ENCODE measurements around the gene SERPINB6. TPM values are rescaled to one million over a fixed set of nuclear protein-coding genes. Genes with fewer than 3 reads are reported as not detected.

SERPINB6 gene
- total RNA-seq, 4 donors from 2014 or later = 84.9 to 266 (median 203) TPM

GRCh38 chr6:3016473-3017280, 45.3 kb upstream of the SERPINB6 start:
- intact Hi-C loops (cut with DNase I; ENCODE audit: low total_unique reads) = no loop called here
- Histone ChIP-seq H3K27ac (no peak overlapping the region), H3K27me3 (no peaks in the 10 kb centered on the region), H3K4me3 (no peak overlapping the region), H3K4me1 (no peaks in the 10 kb centered on the region), H3K9me3 (no peaks in the 10 kb centered on the region), H3K36me3 (no peaks in the 10 kb centered on the region)
- TF ChIP-seq CTCF (IDR thresholded peaks at IDR 0.05) (no peak), POLR2A (IDR thresholded peaks at IDR 0.05) (no peak)
- no peak for DNase-seq

GRCh38 chr6:3015144-3015543, 43.8 kb upstream of the SERPINB6 start:
- Histone ChIP-seq H3K9me3 (no peaks in the 10 kb centered on the region), H3K4me1 (no peaks in the 10 kb centered on the region), H3K4me3 (no peak overlapping the region), H3K27me3 (no peaks in the 10 kb centered on the region), H3K36me3 (no peaks in the 10 kb centered on the region), H3K27ac (no peak overlapping the region)
- intact Hi-C loops (cut with DNase I; ENCODE audit: low total_unique reads) = no loop called here
- no peak for DNase-seq
- TF ChIP-seq CTCF (IDR thresholded peaks at IDR 0.05) (no peak), POLR2A (IDR thresholded peaks at IDR 0.05) (no peak)

- H3K4me1 ChIP-seq = no peaks in the 10 kb centered on the region
- H3K27ac ChIP-seq = no peak overlapping the region
- H3K4me3 ChIP-seq = no peak overlapping the region
- intact Hi-C loops (cut with DNase I; ENCODE audit: low total_unique reads) = no loop called here
- no peaks in the 10 kb centered on the region for H3K27me3 ChIP-seq
- no peaks in the 10 kb centered on the region for H3K36me3 ChIP-seq
- no peak for TF ChIP-seq POLR2A (IDR thresholded peaks at IDR 0.05)
- no peak for TF ChIP-seq CTCF (IDR thresholded peaks at IDR 0.05)
- no peaks in the 10 kb centered on the region for H3K9me3 ChIP-seq
- DNase-seq = no peak
Observed at GRCh38 chr6:3014675-3015066, 43.3 kb upstream of the SERPINB6 start.

- Histone ChIP-seq H3K9me3 (no peaks in the 10 kb centered on the region), H3K4me1 (no peaks in the 10 kb centered on the region), H3K4me3 (no peak overlapping the region), H3K27me3 (no peaks in the 10 kb centered on the region), H3K27ac (no peak overlapping the region), H3K36me3 (no peaks in the 10 kb centered on the region)
- DNase-seq = no peak
- intact Hi-C loops (cut with DNase I; ENCODE audit: low total_unique reads) = no loop called here
- TF ChIP-seq POLR2A (IDR thresholded peaks at IDR 0.05) (no peak), CTCF (IDR thresholded peaks at IDR 0.05) (no peak)
Observed at GRCh38 chr6:3013901-3014674, 42.7 kb upstream of the SERPINB6 start.

GRCh38 chr6:3013486-3013885, 42.1 kb upstream of the SERPINB6 start:
- Histone ChIP-seq H3K27ac (no peak overlapping the region), H3K36me3 (no peaks in the 10 kb centered on the region), H3K27me3 (no peaks in the 10 kb centered on the region), H3K4me3 (no peak overlapping the region), H3K9me3 (no peaks in the 10 kb centered on the region), H3K4me1 (no peaks in the 10 kb centered on the region)
- TF ChIP-seq CTCF (IDR thresholded peaks at IDR 0.05) (no peak), POLR2A (IDR thresholded peaks at IDR 0.05) (no peak)
- intact Hi-C loops (cut with DNase I; ENCODE audit: low total_unique reads) = no loop called here
- DNase-seq = no peak

Data from uterus (tissue), 4 donors.